GM21717 (cell line): ENCODE results near the gene GNAT3.

ENCODE experiments used
- ATAC-seq: cut with Tn5 transposase; IDR thresholded peaks from one replicate; pipeline ENCODE4 v1.9.1; 2021; ENCODE audit warnings: mild to moderate bottlenecking, moderate library complexity; ENCODE audit not compliant: unreplicated experiment

Gene GNAT3

GRCh38 chr7:80505900-80506500, 5.9 kb downstream of the GNAT3 start:
- no peak for ATAC-seq

- no peak for ATAC-seq
These were observed 11.5 kb downstream of the GNAT3 start for GRCh38 chr7:80500325-80500724.

- no peak for ATAC-seq
These were observed 12.4 kb downstream of the GNAT3 start for GRCh38 chr7:80499350-80499953.

- no peak for ATAC-seq
These were observed 13.1 kb downstream of the GNAT3 start for GRCh38 chr7:80498481-80499349.

GRCh38 chr7:80496586-80496985, 15.3 kb downstream of the GNAT3 start:
- ATAC-seq, result no peak

- ATAC-seq, result no peak
These were observed 18.6 kb downstream of the GNAT3 start for GRCh38 chr7:80493121-80493849.

GRCh38 chr7:80491462-80491861, 20.4 kb downstream of the GNAT3 start:
- ATAC-seq, result no peak

- no peak for ATAC-seq
These were observed 23.0 kb downstream of the GNAT3 start for GRCh38 chr7:80488851-80489370.

- ATAC-seq, result no peak
These were observed 23.5 kb downstream of the GNAT3 start for GRCh38 chr7:80488406-80488805.

- no peak for ATAC-seq
These were observed 26.1 kb downstream of the GNAT3 start for GRCh38 chr7:80485721-80486120.

- no peak for ATAC-seq
These were observed 28.9 kb downstream of the GNAT3 start for GRCh38 chr7:80482950-80483349.

GRCh38 chr7:80481196-80481884, 30.5 kb downstream of the GNAT3 start:
- ATAC-seq, result no peak

- ATAC-seq, result no peak
These were observed 31.3 kb downstream of the GNAT3 start for GRCh38 chr7:80480566-80480965.

- no peak for ATAC-seq
These were observed 33.2 kb downstream of the GNAT3 start for GRCh38 chr7:80478683-80479082.

- ATAC-seq, result no peak
These were observed 35.8 kb downstream of the GNAT3 start for GRCh38 chr7:80476035-80476434.

GRCh38 chr7:80475383-80475782, 36.5 kb downstream of the GNAT3 start:
- ATAC-seq, result no peak

- no peak for ATAC-seq
These were observed 38.1 kb downstream of the GNAT3 start for GRCh38 chr7:80473751-80474150.

- ATAC-seq, result no peak
These were observed 39.2 kb downstream of the GNAT3 start for GRCh38 chr7:80472491-80473200.

GRCh38 chr7:80468931-80469714, 42.7 kb downstream of the GNAT3 start:
- no peak for ATAC-seq
